ENCODE results near the gene ENDOG.
"Not testable (repeated sequence)": the region's sequence is repeated elsewhere in the genome, so short reads cannot be mapped to it uniquely, and the experiment has no call there.

DNA sequence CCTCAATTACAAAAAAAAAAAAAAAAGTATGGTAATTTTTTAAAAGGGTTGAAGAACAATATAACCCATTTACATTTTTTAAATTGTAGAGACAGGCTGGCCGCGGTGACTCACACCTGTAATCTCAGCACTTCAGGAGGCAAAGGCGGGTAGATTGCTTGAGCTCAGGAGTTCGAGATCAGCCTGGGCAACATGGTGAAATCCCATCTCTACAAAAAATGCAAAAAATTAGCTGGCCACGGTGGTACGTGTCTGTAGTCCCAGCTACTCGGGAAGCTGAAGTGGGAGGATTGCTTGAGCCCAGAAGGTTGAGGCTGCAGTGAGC is 52.6 kb downstream of the ENDOG start:
- TF ChIP-seq, protein P1, sequence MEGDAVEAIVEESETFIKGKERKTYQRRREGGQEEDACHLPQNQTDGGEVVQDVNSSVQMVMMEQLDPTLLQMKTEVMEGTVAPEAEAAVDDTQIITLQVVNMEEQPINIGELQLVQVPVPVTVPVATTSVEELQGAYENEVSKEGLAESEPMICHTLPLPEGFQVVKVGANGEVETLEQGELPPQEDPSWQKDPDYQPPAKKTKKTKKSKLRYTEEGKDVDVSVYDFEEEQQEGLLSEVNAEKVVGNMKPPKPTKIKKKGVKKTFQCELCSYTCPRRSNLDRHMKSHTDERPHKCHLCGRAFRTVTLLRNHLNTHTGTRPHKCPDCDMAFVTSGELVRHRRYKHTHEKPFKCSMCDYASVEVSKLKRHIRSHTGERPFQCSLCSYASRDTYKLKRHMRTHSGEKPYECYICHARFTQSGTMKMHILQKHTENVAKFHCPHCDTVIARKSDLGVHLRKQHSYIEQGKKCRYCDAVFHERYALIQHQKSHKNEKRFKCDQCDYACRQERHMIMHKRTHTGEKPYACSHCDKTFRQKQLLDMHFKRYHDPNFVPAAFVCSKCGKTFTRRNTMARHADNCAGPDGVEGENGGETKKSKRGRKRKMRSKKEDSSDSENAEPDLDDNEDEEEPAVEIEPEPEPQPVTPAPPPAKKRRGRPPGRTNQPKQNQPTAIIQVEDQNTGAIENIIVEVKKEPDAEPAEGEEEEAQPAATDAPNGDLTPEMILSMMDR (IDR thresholded peaks at IDR 0.05; ENCODE audit: poor library complexity, severe bottlenecking) = not testable (repeated sequence)
- not testable (repeated sequence) for TF ChIP-seq TAF1 (IDR thresholded peaks at IDR 0.05; ENCODE audit: low read depth); EZH2 (IDR thresholded peaks at IDR 0.05; ENCODE audit: borderline replicate concordance, insufficient read depth, low read length, poor library complexity, severe bottlenecking); MXI1 (conservative IDR thresholded peaks at IDR 0.05; ENCODE audit: poor library complexity, severe bottlenecking); POLR2AphosphoS5 (IDR thresholded peaks at IDR 0.05); SMC3 (conservative IDR thresholded peaks at IDR 0.05; ENCODE audit: poor library complexity); EP300 (conservative IDR thresholded peaks at IDR 0.05; ENCODE audit: poor library complexity, severe bottlenecking)
- TF ChIP-seq, protein P2, sequence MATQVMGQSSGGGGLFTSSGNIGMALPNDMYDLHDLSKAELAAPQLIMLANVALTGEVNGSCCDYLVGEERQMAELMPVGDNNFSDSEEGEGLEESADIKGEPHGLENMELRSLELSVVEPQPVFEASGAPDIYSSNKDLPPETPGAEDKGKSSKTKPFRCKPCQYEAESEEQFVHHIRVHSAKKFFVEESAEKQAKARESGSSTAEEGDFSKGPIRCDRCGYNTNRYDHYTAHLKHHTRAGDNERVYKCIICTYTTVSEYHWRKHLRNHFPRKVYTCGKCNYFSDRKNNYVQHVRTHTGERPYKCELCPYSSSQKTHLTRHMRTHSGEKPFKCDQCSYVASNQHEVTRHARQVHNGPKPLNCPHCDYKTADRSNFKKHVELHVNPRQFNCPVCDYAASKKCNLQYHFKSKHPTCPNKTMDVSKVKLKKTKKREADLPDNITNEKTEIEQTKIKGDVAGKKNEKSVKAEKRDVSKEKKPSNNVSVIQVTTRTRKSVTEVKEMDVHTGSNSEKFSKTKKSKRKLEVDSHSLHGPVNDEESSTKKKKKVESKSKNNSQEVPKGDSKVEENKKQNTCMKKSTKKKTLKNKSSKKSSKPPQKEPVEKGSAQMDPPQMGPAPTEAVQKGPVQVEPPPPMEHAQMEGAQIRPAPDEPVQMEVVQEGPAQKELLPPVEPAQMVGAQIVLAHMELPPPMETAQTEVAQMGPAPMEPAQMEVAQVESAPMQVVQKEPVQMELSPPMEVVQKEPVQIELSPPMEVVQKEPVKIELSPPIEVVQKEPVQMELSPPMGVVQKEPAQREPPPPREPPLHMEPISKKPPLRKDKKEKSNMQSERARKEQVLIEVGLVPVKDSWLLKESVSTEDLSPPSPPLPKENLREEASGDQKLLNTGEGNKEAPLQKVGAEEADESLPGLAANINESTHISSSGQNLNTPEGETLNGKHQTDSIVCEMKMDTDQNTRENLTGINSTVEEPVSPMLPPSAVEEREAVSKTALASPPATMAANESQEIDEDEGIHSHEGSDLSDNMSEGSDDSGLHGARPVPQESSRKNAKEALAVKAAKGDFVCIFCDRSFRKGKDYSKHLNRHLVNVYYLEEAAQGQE (IDR thresholded peaks at IDR 0.05; ENCODE audit: borderline replicate concordance) = not testable (repeated sequence)
